IPS-NIHi11 (cell line): ENCODE data around the gene PTPRM.
A peak's percentile ranks its signal among the peaks of the same experiment; 100 is the strongest.

Source experiments
- DNase-seq: peaks from one replicate; pipeline ENCODE4 v3.0.0; 2012; ENCODE audit warnings: mixed read lengths, low spot score

Gene PTPRM

GRCh38 chr18:8175501-8176061 lies 608.5 kb downstream of the PTPRM start:
- no peak for DNase-seq

GRCh38 chr18:8176109-8176508 lies 609.0 kb downstream of the PTPRM start:
- no peak for DNase-seq

GRCh38 chr18:8176554-8176953 lies 609.4 kb downstream of the PTPRM start:
- DNase-seq = no peak

GRCh38 chr18:8177330-8178016 lies 610.4 kb downstream of the PTPRM start:
- DNase-seq = peak; percentile 18

GRCh38 chr18:8186413-8186812 lies 619.3 kb downstream of the PTPRM start:
- DNase-seq = no peak

- DNase-seq = no peak
These were observed 621.1 kb downstream of the PTPRM start for GRCh38 chr18:8188184-8188583.

- DNase-seq = no peak
These were observed 623.9 kb downstream of the PTPRM start for GRCh38 chr18:8190980-8191379.

GRCh38 chr18:8194431-8194830 lies 627.3 kb downstream of the PTPRM start:
- DNase-seq = no peak

- no peak for DNase-seq
These were observed 629.1 kb downstream of the PTPRM start for GRCh38 chr18:8196238-8196637.

- DNase-seq = no peak
These were observed 630.4 kb downstream of the PTPRM start for GRCh38 chr18:8197499-8197898.

GRCh38 chr18:8207996-8208395 lies 640.9 kb downstream of the PTPRM start:
- DNase-seq = no peak

GRCh38 chr18:8208716-8209115 lies 641.6 kb downstream of the PTPRM start:
- no peak for DNase-seq

- no peak for DNase-seq
These were observed 646.0 kb downstream of the PTPRM start for GRCh38 chr18:8212896-8213780.

- DNase-seq = no peak
These were observed 648.6 kb downstream of the PTPRM start for GRCh38 chr18:8215741-8216140.

GRCh38 chr18:8217051-8217564 lies 650.0 kb downstream of the PTPRM start:
- no peak for DNase-seq

GRCh38 chr18:8218197-8218596 lies 651.1 kb downstream of the PTPRM start:
- no peak for DNase-seq

GRCh38 chr18:8221452-8221851 lies 654.3 kb downstream of the PTPRM start:
- no peak for DNase-seq

- no peak for DNase-seq
These were observed 657.5 kb downstream of the PTPRM start for GRCh38 chr18:8224576-8224975.

- DNase-seq = no peak
These were observed 661.9 kb downstream of the PTPRM start for GRCh38 chr18:8229040-8229439.

- DNase-seq = no peak
These were observed 662.7 kb downstream of the PTPRM start for GRCh38 chr18:8229787-8230186.

GRCh38 chr18:8231316-8231715 lies 664.2 kb downstream of the PTPRM start:
- DNase-seq = no peak

GRCh38 chr18:8232791-8233190 lies 665.7 kb downstream of the PTPRM start:
- peak; percentile 13 for DNase-seq

- DNase-seq = no peak
These were observed 668.8 kb downstream of the PTPRM start for GRCh38 chr18:8235894-8236293.
